ENCODE measurements around the gene ABCA10.

The ABCA10 gene

DNA sequence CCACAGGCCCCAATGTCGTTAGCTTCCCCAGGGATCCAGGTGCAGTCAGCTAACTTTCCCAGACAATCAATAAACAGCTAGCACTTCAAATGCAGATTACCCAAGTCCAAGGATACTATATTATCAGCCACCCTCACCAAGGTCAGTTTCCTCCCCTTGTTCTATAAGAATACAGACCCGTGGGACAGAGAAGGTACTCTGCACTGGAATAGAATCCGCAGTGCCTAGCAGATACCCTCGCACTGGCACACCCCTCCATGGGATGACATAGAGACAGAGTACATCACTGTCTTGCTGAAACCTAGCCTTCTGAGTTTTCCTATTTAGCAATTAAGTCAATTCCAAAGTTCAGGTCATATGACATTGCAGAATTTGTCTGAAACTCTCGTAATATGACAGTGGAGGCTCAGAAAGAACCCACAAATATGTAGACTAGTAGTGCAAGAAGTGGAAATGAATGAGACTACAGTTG lies 40.0 kb upstream of the ABCA10 start:
- TF ChIP-seq BHLHE40 (IDR thresholded peaks at IDR 0.05; ENCODE audit: borderline replicate concordance) = no peak
- TF ChIP-seq, protein P1, sequence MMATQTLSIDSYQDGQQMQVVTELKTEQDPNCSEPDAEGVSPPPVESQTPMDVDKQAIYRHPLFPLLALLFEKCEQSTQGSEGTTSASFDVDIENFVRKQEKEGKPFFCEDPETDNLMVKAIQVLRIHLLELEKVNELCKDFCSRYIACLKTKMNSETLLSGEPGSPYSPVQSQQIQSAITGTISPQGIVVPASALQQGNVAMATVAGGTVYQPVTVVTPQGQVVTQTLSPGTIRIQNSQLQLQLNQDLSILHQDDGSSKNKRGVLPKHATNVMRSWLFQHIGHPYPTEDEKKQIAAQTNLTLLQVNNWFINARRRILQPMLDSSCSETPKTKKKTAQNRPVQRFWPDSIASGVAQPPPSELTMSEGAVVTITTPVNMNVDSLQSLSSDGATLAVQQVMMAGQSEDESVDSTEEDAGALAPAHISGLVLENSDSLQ (IDR thresholded peaks at IDR 0.05) = no peak
- no peak for TF ChIP-seq ZNF384 (IDR thresholded peaks at IDR 0.05)
- TF ChIP-seq NFRKB (IDR thresholded peaks at IDR 0.05) = no peak
- no peak for TF ChIP-seq LEF1 (IDR thresholded peaks at IDR 0.05; ENCODE audit: borderline replicate concordance)
- no peak for TF ChIP-seq TARDBP (IDR thresholded peaks at IDR 0.05)
- no peak for TF ChIP-seq FOXK2 (IDR thresholded peaks at IDR 0.05)
- TF ChIP-seq ELF4 (IDR thresholded peaks at IDR 0.05) = no peak
- no peak for TF ChIP-seq CTBP1 (IDR thresholded peaks at IDR 0.05; ENCODE audit: borderline replicate concordance)
- TF ChIP-seq HDGF (IDR thresholded peaks at IDR 0.05; ENCODE audit: borderline replicate concordance) = no peak
- no peak for TF ChIP-seq SP1 (IDR thresholded peaks at IDR 0.05)
- TF ChIP-seq FOXM1 (IDR thresholded peaks at IDR 0.05; ENCODE audit: borderline replicate concordance) = no peak
- no peak for TF ChIP-seq L3MBTL2 (conservative IDR thresholded peaks at IDR 0.05)
- DNase-seq (ENCODE audit: extremely low spot score) = no peak
- POLR2A ChIA-PET = no interaction called here
- CTCF ChIA-PET = no interaction called here

DNA sequence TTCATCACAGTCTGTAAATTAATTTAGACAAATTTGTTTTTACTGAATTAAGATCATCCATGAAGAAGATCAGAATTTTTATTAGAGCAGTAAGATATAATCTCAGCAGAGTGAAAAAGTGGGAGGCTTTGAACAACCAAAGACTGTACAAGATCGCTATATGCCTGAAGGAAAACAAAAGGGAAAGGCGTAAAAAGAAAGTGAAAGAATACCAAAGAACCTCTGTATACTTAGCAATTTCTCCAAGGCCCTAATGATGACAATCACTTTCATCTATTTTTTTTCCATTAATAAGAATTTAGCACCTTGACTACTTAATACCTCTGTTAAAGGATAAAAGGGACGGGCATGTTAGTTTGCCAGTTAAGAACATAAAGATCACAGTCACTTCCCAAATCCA lies 38.6 kb upstream of the ABCA10 start:
- DNase-seq (ENCODE audit: extremely low spot score) = no peak
- TF ChIP-seq FOXM1 (IDR thresholded peaks at IDR 0.05; ENCODE audit: borderline replicate concordance) = no peak
- TF ChIP-seq FOXA1 (IDR thresholded peaks at IDR 0.05) = no peak
- no peak for TF ChIP-seq FOXK2 (IDR thresholded peaks at IDR 0.05)
- ChIA-PET CTCF (no interaction called here), POLR2A (no interaction called here)

DNA sequence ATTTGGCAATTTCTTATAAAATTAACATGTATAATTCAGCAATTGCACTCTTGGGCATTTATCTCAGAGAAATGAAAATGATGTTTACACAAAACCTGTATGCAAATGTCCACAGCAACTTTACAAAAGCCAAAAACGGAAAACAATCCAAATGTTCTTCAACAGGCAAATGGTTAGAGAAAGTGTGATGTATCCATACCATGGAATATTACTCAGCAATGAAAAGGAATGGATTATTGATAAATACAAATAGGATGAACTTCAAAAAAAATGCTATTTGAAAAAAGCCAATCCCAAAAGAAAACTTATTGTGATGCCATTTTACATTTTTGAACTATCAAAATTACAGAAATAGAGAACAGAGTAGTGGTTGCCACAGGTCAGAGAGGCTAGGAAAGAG lies 37.2 kb upstream of the ABCA10 start:
- no peak for DNase-seq (ENCODE audit: extremely low spot score)
- ChIA-PET POLR2A (no interaction called here), CTCF (no interaction called here)
- TF ChIP-seq LEF1 (IDR thresholded peaks at IDR 0.05; ENCODE audit: borderline replicate concordance) = no peak
- TF ChIP-seq ARNT (IDR thresholded peaks at IDR 0.05) = no peak
- TF ChIP-seq CTBP1 (IDR thresholded peaks at IDR 0.05; ENCODE audit: borderline replicate concordance) = no peak
- TF ChIP-seq L3MBTL2 (conservative IDR thresholded peaks at IDR 0.05) = no peak
- no peak for TF ChIP-seq FOXK2 (IDR thresholded peaks at IDR 0.05)
- TF ChIP-seq, protein P1 (IDR thresholded peaks at IDR 0.05) = no peak
- TF ChIP-seq ELF4 (IDR thresholded peaks at IDR 0.05) = no peak
- no peak for TF ChIP-seq NFRKB (IDR thresholded peaks at IDR 0.05)
- no peak for TF ChIP-seq BHLHE40 (IDR thresholded peaks at IDR 0.05; ENCODE audit: borderline replicate concordance)
- no peak for TF ChIP-seq SP1 (IDR thresholded peaks at IDR 0.05)

DNA sequence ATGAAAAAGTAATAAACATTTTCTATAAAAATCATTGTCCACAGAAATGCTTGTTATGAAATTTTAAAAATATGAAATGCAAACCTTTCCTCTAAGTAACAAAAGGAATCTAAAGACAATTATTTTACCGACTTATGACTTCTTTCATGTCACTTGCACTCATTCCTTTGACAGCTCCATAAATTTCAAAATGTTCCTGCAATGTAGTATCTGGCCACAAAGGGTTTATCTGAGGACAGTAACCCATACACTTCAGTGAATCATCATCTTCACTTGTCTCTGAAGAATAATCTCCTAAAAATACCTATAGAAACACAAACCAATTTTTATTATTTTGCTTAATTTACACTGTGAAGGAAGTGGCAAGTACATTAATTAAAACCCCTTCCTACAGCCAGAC lies 25.6 kb upstream of the ABCA10 start:
- no peak for TF ChIP-seq BHLHE40 (IDR thresholded peaks at IDR 0.05; ENCODE audit: borderline replicate concordance)
- no peak for TF ChIP-seq SP1 (IDR thresholded peaks at IDR 0.05)
- no peak for TF ChIP-seq ARNT (IDR thresholded peaks at IDR 0.05)
- TF ChIP-seq, protein P1 (IDR thresholded peaks at IDR 0.05) = no peak
- no peak for TF ChIP-seq FOXA1 (IDR thresholded peaks at IDR 0.05)
- no peak for TF ChIP-seq ZNF384 (IDR thresholded peaks at IDR 0.05)
- no peak for TF ChIP-seq L3MBTL2 (conservative IDR thresholded peaks at IDR 0.05)
- no peak for TF ChIP-seq FOXM1 (IDR thresholded peaks at IDR 0.05; ENCODE audit: borderline replicate concordance)
- no peak for TF ChIP-seq SUZ12 (IDR thresholded peaks at IDR 0.05)
- TF ChIP-seq LEF1 (IDR thresholded peaks at IDR 0.05; ENCODE audit: borderline replicate concordance) = no peak
- ChIA-PET POLR2A (no interaction called here), CTCF (no interaction called here)
- DNase-seq (ENCODE audit: extremely low spot score) = no peak

DNA sequence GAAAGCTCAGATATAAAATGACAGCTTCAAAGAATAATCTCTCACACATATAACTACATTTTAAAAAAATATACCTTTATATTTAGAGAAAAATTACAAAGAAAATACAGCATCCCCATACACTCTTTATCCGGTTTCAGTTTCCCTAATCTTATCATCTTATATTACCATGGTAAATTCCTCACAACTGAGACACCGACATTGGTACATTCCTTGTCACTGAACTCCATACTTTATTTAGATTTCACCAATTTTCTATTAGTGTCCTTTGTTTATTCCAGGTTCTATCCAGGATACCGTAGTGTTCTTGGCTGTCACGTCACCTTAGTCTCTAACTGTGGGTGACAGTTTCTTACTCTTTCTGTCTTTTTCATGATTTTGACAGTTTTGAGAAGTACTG lies 22.0 kb upstream of the ABCA10 start:
- DNase-seq (ENCODE audit: extremely low spot score) = no peak
- TF ChIP-seq CTBP1 (IDR thresholded peaks at IDR 0.05; ENCODE audit: borderline replicate concordance) (no peak), FOXA1 (IDR thresholded peaks at IDR 0.05) (no peak), ELF4 (IDR thresholded peaks at IDR 0.05) (no peak), HDGF (IDR thresholded peaks at IDR 0.05; ENCODE audit: borderline replicate concordance) (no peak), FOXM1 (IDR thresholded peaks at IDR 0.05; ENCODE audit: borderline replicate concordance) (no peak), FOXK2 (IDR thresholded peaks at IDR 0.05) (no peak), TARDBP (IDR thresholded peaks at IDR 0.05) (no peak), L3MBTL2 (conservative IDR thresholded peaks at IDR 0.05) (no peak), ZNF384 (IDR thresholded peaks at IDR 0.05) (no peak), ARNT (IDR thresholded peaks at IDR 0.05) (no peak), NFRKB (IDR thresholded peaks at IDR 0.05) (no peak), BHLHE40 (IDR thresholded peaks at IDR 0.05; ENCODE audit: borderline replicate concordance) (no peak), SUZ12 (IDR thresholded peaks at IDR 0.05) (no peak), LEF1 (IDR thresholded peaks at IDR 0.05; ENCODE audit: borderline replicate concordance) (no peak), SP1 (IDR thresholded peaks at IDR 0.05) (no peak)
- TF ChIP-seq, protein P1 (IDR thresholded peaks at IDR 0.05) = no peak
- ChIA-PET POLR2A (no interaction called here), CTCF (no interaction called here)

DNA sequence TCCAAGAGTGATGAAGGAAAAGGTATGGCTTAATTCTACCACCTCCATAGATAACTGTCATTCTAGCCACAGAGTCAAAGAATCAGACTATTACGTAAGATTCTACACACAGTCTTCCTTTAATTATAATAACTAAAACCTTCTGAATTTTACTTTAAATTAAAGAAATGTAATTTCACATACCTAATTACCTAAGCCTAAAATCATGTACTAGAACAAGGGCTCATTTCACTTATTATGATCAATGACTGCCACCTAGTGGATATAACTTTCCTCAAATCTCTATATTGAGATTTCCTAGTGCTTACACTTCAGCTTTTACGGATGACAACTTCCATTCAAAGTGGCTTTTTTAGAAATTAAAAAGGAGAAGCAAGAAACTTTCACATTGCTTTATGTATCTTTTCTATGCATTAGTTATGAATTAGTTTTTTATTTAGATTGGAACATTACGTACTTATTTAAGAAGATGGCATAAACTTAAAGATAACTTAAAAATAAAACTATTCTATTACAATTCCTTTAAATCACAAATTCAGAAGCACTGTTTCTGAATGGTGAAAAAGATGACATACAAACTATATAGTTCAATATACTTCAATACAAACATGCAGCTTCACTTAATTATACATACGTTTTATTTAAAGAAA lies 18.2 kb upstream of the ABCA10 start:
- peak; percentile 14 for DNase-seq (ENCODE audit: extremely low spot score)
- ChIA-PET POLR2A (no interaction called here), CTCF (interaction anchor here (0.9 kb wide), 2 partner anchors 8 to 475 kb away, joined by 3 to 4 read pairs; no protein-coding TSS in a partner anchor)
- no peak for TF ChIP-seq ZNF384 (IDR thresholded peaks at IDR 0.05)
- TF ChIP-seq FOXK2 (IDR thresholded peaks at IDR 0.05) = no peak
- no peak for TF ChIP-seq ARNT (IDR thresholded peaks at IDR 0.05)
- no peak for TF ChIP-seq BHLHE40 (IDR thresholded peaks at IDR 0.05; ENCODE audit: borderline replicate concordance)
- no peak for TF ChIP-seq L3MBTL2 (conservative IDR thresholded peaks at IDR 0.05)
- TF ChIP-seq TARDBP (IDR thresholded peaks at IDR 0.05) = no peak
- no peak for TF ChIP-seq FOXA1 (IDR thresholded peaks at IDR 0.05)
- TF ChIP-seq, protein P1 (IDR thresholded peaks at IDR 0.05) = no peak
- no peak for TF ChIP-seq CTBP1 (IDR thresholded peaks at IDR 0.05; ENCODE audit: borderline replicate concordance)
- TF ChIP-seq SP1 (IDR thresholded peaks at IDR 0.05) = no peak
- no peak for TF ChIP-seq HDGF (IDR thresholded peaks at IDR 0.05; ENCODE audit: borderline replicate concordance)
- no peak for TF ChIP-seq FOXM1 (IDR thresholded peaks at IDR 0.05; ENCODE audit: borderline replicate concordance)
- TF ChIP-seq ELF4 (IDR thresholded peaks at IDR 0.05) = no peak
- no peak for TF ChIP-seq SUZ12 (IDR thresholded peaks at IDR 0.05)
- no peak for TF ChIP-seq LEF1 (IDR thresholded peaks at IDR 0.05; ENCODE audit: borderline replicate concordance)
- TF ChIP-seq NFRKB (IDR thresholded peaks at IDR 0.05) = no peak

Measured in HEK293T (cell line).